Fibroblast of lung (primary cell): ENCODE results near the gene YIPF3. TPM values are rescaled to one million over a fixed set of nuclear protein-coding genes. Genes with fewer than 3 reads are reported as not detected.

Source experiments
- DNase-seq, 2 donors: peaks; one replicate each; pipeline versions ENCODE4 v3.0.0 to v3.0.0-alpha.2; 2010; ENCODE audit warnings: low read depth in 2 of 2
- H2AFZ ChIP-seq: 2 replicates; pipeline ENCODE4 v1.5.1; 2012; ENCODE audit warnings: low read length, control low read depth, inconsistent platforms
- H3K27ac ChIP-seq: 2 replicates; pipeline ENCODE4 v1.5.1; 2011; ENCODE audit warnings: low read length, control low read depth; ENCODE audit not compliant: insufficient read depth
- H3K27me3 ChIP-seq: 2 replicates; pipeline ENCODE4 v1.5.1; 2011; ENCODE audit warnings: mild to moderate bottlenecking, low read length; ENCODE audit not compliant: control insufficient read depth, insufficient read depth
- H3K36me3 ChIP-seq: 2 replicates; pipeline ENCODE4 v1.5.1; 2011; ENCODE audit warnings: low read length; ENCODE audit not compliant: control insufficient read depth, insufficient read depth
- H3K4me1 ChIP-seq: 2 replicates; pipeline ENCODE4 v1.5.1; 2011; ENCODE audit warnings: low read length; ENCODE audit not compliant: control insufficient read depth, insufficient read depth; ENCODE audit errors: extremely low read depth
- H3K4me2 ChIP-seq: 2 replicates; pipeline ENCODE4 v1.5.1; 2011; ENCODE audit warnings: low read length, control low read depth; ENCODE audit not compliant: insufficient read depth; ENCODE audit errors: extremely low read depth
- H3K4me3 ChIP-seq, 4 experiments: fragments of 200-600 bp in 1 of 4; sonication (generic) in 1 of 4; replicated peaks in 1 of 4; 2 replicates each; pipeline ENCODE4 v1.5.1; 2011 to 2016; ENCODE audit warnings: low read length in 4 of 4, low read depth in 3 of 4, mild to moderate bottlenecking in 3 of 4, control low read depth in 2 of 4, inconsistent platforms in 1 of 4, mixed read lengths in 1 of 4; ENCODE audit not compliant: insufficient read depth in 1 of 4; ENCODE audit errors: control extremely low read depth in 1 of 4
- H3K79me2 ChIP-seq: 2 replicates; pipeline ENCODE4 v1.5.1; 2012; ENCODE audit warnings: mild to moderate bottlenecking, low read length, inconsistent platforms; ENCODE audit not compliant: control insufficient read depth, insufficient read depth
- H3K9ac ChIP-seq: 2 replicates; pipeline ENCODE4 v1.5.1; 2011; ENCODE audit warnings: mild to moderate bottlenecking, low read length, control low read depth; ENCODE audit not compliant: insufficient read depth
- H3K9me3 ChIP-seq: 2 replicates; pipeline ENCODE4 v1.5.1; 2012; ENCODE audit warnings: low read depth, low read length; ENCODE audit not compliant: control insufficient read depth, insufficient read depth
- H4K20me1 ChIP-seq: 2 replicates; pipeline ENCODE4 v1.5.1; 2011; ENCODE audit warnings: low read length; ENCODE audit not compliant: control insufficient read depth, insufficient read depth; ENCODE audit errors: extremely low read depth
- EZH2 ChIP-seq: IDR thresholded peaks from 2 replicates; pipeline ENCODE4 v1.5.1; 2012; ENCODE audit warnings: low read length, control low read depth, mild to moderate bottlenecking; ENCODE audit errors: missing control alignments
- polyA plus RNA-seq, 2 donors: library from polyadenylated mRNA; depleted of rRNA in 1 of 2; stranded (reverse) in 1 of 2; unstranded in 1 of 2; fragments of >200 nt; gene quantifications; 2 replicates each; pipeline ENCODE4 v1.2.1, GENCODE V29; 2011 to 2012; ENCODE audit warnings: missing spikeins in 1 of 2
- total RNA-seq: library from RNA; depleted of rRNA; stranded (reverse); fragments of >200 nt; gene quantifications from 2 replicates; pipeline ENCODE4 v1.2.1, GENCODE V29; 2014
- TF ChIP-seq, protein P1 (sequence below), 2 donors: IDR thresholded peaks in 1 of 2; conservative IDR thresholded peaks in 1 of 2; 1 replicate in 1 of 2; 2 replicates in 1 of 2; pipeline ENCODE4 v1.5.1; 2011 to 2012; ENCODE audit warnings: low read length in 2 of 2, control low read depth in 1 of 2, inconsistent platforms in 1 of 2, low read depth in 1 of 2, mild to moderate bottlenecking in 1 of 2

YIPF3 gene
- total and polyA plus RNA-seq, 2 donors (not counting 1 experiment from before 2014, with no cell fraction given) = 106 to 173 TPM

DNA sequence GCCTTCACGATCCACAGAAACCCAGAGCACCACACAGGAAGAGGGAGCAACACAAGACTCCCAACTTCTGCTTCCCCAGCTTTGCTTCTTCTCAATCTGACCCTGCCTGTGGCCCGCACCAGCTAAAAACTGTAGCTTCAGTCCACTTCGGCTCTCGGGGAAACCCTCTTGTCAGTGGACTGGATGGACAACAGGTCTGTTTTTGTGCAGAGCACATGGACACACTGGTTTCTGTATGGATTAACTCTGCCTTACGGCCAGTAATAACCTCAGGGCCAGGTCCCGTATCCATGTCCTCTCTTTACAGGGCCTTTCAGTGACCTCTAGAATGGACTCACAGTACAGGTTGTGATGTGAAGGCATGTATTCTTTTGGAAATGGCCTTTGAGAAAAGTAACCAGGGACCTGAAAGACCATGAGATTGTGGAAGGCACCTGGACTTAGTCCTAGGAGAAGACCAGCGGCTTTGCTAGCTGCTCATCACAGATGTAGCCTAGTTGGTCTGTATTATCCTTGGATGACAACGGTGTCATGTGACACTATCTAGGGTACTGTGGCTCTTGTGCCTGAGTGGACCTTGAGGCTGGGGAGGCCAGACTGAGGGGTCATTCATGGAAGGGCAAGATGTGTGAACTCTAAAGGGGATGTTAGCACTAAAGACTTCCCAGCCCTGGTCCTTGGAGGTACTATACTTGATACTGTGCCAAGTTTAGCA lies 6.0 kb upstream of the YIPF3 start:
- H2AFZ ChIP-seq = no peak overlapping the region
- H3K9ac ChIP-seq = no peak overlapping the region
- no peaks in the 10 kb centered on the region for H3K9me3 ChIP-seq
- no peaks in the 10 kb centered on the region for H4K20me1 ChIP-seq
- peaks cover 18% of the 10 kb centered on the region for H3K79me2 ChIP-seq
- H3K36me3 ChIP-seq = peaks cover 43% of the 10 kb centered on the region
- no peak overlapping the region for H3K27ac ChIP-seq
- no peaks in the 10 kb centered on the region for H3K27me3 ChIP-seq
- no peak for DNase-seq
- peaks cover 2% of the 10 kb centered on the region for H3K4me1 ChIP-seq
- TF ChIP-seq, protein P1, sequence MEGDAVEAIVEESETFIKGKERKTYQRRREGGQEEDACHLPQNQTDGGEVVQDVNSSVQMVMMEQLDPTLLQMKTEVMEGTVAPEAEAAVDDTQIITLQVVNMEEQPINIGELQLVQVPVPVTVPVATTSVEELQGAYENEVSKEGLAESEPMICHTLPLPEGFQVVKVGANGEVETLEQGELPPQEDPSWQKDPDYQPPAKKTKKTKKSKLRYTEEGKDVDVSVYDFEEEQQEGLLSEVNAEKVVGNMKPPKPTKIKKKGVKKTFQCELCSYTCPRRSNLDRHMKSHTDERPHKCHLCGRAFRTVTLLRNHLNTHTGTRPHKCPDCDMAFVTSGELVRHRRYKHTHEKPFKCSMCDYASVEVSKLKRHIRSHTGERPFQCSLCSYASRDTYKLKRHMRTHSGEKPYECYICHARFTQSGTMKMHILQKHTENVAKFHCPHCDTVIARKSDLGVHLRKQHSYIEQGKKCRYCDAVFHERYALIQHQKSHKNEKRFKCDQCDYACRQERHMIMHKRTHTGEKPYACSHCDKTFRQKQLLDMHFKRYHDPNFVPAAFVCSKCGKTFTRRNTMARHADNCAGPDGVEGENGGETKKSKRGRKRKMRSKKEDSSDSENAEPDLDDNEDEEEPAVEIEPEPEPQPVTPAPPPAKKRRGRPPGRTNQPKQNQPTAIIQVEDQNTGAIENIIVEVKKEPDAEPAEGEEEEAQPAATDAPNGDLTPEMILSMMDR (conservative IDR thresholded peaks at IDR 0.05 in 1 of 2, IDR thresholded peaks at IDR 0.05 in 1 of 2; ENCODE audit: low read depth in 1 of 2, low read length in 2 of 2) = no peak
- TF ChIP-seq EZH2 = no peak
- no peak overlapping the region for H3K4me3 ChIP-seq
- H3K4me2 ChIP-seq = no peak overlapping the region

- peaks cover 42% of the 10 kb centered on the region for H3K36me3 ChIP-seq
Measured at GRCh38 chr6:43521836-43522235, 5.1 kb upstream of the YIPF3 start.

GRCh38 chr6:43520097-43520496 lies 3.4 kb upstream of the YIPF3 start:
- TF ChIP-seq, protein P1 (conservative IDR thresholded peaks at IDR 0.05 in 1 of 2, IDR thresholded peaks at IDR 0.05 in 1 of 2; ENCODE audit: low read depth in 1 of 2, low read length in 2 of 2) = no peak
- TF ChIP-seq EZH2 = no peak
- Histone ChIP-seq H3K36me3 (peaks cover 43% of the 10 kb centered on the region), H3K9ac (no peak overlapping the region), H3K4me1 (peaks cover 11% of the 10 kb centered on the region), H3K27me3 (no peaks in the 10 kb centered on the region), H3K27ac (no peak overlapping the region), H3K4me2 (no peak overlapping the region), H3K79me2 (peaks cover 42% of the 10 kb centered on the region), H3K4me3 (no peak overlapping the region), H4K20me1 (no peaks in the 10 kb centered on the region), H3K9me3 (no peaks in the 10 kb centered on the region), H2AFZ (no peak overlapping the region)
- no peak for DNase-seq

More at GRCh38 chr6:43521836-43522235, 5.1 kb upstream of the YIPF3 start:
- Histone ChIP-seq H3K27ac (no peak overlapping the region), H3K27me3 (no peaks in the 10 kb centered on the region), H3K79me2 (peaks cover 26% of the 10 kb centered on the region), H3K4me2 (no peak overlapping the region), H3K9ac (no peak overlapping the region), H3K9me3 (no peaks in the 10 kb centered on the region), H3K4me1 (peaks cover 2% of the 10 kb centered on the region), H3K4me3 (no peak overlapping the region), H2AFZ (no peak overlapping the region), H4K20me1 (no peaks in the 10 kb centered on the region)
- TF ChIP-seq EZH2 = no peak
- TF ChIP-seq, protein P1 (conservative IDR thresholded peaks at IDR 0.05 in 1 of 2, IDR thresholded peaks at IDR 0.05 in 1 of 2; ENCODE audit: low read depth in 1 of 2, low read length in 2 of 2) = no peak
- no peak for DNase-seq
